GM12891 (cell line): ENCODE results near the gene UGT1A6.

Source experiments
- POLR2A ChIP-seq: IDR thresholded peaks from 2 replicates; pipeline ENCODE4 v1.6.1; 2011; ENCODE audit warnings: low read depth, low read length, control low read depth
- POLR2AphosphoS5 ChIP-seq: IDR thresholded peaks from 2 replicates; pipeline ENCODE4 v1.6.1; 2011; ENCODE audit warnings: low read depth, low read length, control low read depth
- POU2F2 ChIP-seq: IDR thresholded peaks from 2 replicates; pipeline ENCODE4 v1.6.1; 2011; ENCODE audit warnings: low read depth, mild to moderate bottlenecking, control low read depth, low read length, moderate library complexity

- TF ChIP-seq POLR2AphosphoS5: no peak
- no peak for TF ChIP-seq POLR2A
- TF ChIP-seq POU2F2: no peak
Observed at GRCh38 chr2:233819884-233820773, 127.4 kb downstream of the UGT1A6 start.
